KBM-7 (cell line): Measurements from ENCODE around the gene MED1.
A peak's percentile ranks its signal among the peaks of the same experiment; 100 is the strongest.
"Not testable (repeated sequence)": the region's sequence is repeated elsewhere in the genome, so short reads cannot be mapped to it uniquely, and the experiment has no call there.

Experiments used
- DNase-seq: peaks from one replicate; pipeline ENCODE4 v3.0.0-alpha.2; 2015
- in situ Hi-C: fragments of 300-500 bp; cut with MboI; formaldehyde crosslinking; loops from 2 replicates; pipeline ENCODE4 v1.14.3; 2020; ENCODE audit warnings: low sequenced_read_pairs, low pct_unique_long_range_greater_than_20kb, mixed read lengths

Gene MED1, protein sequence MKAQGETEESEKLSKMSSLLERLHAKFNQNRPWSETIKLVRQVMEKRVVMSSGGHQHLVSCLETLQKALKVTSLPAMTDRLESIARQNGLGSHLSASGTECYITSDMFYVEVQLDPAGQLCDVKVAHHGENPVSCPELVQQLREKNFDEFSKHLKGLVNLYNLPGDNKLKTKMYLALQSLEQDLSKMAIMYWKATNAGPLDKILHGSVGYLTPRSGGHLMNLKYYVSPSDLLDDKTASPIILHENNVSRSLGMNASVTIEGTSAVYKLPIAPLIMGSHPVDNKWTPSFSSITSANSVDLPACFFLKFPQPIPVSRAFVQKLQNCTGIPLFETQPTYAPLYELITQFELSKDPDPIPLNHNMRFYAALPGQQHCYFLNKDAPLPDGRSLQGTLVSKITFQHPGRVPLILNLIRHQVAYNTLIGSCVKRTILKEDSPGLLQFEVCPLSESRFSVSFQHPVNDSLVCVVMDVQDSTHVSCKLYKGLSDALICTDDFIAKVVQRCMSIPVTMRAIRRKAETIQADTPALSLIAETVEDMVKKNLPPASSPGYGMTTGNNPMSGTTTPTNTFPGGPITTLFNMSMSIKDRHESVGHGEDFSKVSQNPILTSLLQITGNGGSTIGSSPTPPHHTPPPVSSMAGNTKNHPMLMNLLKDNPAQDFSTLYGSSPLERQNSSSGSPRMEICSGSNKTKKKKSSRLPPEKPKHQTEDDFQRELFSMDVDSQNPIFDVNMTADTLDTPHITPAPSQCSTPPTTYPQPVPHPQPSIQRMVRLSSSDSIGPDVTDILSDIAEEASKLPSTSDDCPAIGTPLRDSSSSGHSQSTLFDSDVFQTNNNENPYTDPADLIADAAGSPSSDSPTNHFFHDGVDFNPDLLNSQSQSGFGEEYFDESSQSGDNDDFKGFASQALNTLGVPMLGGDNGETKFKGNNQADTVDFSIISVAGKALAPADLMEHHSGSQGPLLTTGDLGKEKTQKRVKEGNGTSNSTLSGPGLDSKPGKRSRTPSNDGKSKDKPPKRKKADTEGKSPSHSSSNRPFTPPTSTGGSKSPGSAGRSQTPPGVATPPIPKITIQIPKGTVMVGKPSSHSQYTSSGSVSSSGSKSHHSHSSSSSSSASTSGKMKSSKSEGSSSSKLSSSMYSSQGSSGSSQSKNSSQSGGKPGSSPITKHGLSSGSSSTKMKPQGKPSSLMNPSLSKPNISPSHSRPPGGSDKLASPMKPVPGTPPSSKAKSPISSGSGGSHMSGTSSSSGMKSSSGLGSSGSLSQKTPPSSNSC (N-terminal part only)

GRCh38 chr17:39450847-39451581 is at the start of gene MED1:
MED1 (minus strand) TSS chr17:39451263; CDS start chr17:39451062, 201 bp downstream.
- peak; percentile 99 for DNase-seq
- in situ Hi-C loops: no loop called here

GRCh38 chr17:39496921-39497320 is 45.9 kb upstream of the MED1 start:
- in situ Hi-C loops, DNase-seq: not testable (repeated sequence)

- in situ Hi-C loops: no loop called here
- no peak for DNase-seq
These were observed 36.9 kb upstream of the MED1 start for GRCh38 chr17:39487946-39488345.

DNA sequence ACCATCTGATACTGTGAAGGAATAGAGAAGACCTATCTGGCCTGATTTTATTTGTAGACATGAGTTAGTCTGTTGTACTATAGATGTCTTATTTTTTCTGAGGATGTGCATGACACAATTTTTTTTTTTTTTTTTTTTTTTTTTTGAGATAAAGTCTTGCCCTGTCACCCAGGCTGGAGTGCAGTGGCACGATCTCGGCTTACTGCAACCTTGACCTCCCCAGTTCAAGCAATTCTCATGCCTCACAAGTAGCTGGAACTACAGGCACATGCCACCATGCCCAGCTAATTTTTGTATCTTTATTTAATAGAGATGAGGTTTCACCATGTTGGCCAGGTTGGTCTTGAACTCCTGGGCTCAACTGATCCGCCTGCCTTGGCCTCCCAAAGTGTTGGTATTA is 36.4 kb upstream of the MED1 start:
- DNase-seq, in situ Hi-C loops: not testable (repeated sequence)

- in situ Hi-C loops: no loop called here
- no peak for DNase-seq
These were observed 35.2 kb upstream of the MED1 start for GRCh38 chr17:39486242-39486641.

DNA sequence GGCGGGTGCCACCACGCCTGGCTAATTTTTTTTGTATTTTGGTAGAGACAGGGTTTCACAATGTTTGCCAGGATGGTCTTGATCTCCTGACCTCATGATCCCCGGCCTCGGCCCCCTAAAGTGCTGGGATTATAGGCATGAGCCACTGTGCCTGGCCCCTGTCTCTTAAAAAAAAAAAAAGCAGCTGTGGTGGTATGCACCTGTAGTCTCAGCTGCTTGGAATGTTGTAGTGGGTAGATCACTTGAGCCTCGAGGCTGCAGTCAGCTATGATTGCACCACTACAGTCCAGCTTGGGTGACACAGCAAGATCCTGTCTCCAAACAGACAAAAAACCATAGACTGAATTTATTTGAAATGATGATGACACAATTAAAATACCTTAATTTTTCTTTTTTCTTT is 34.5 kb upstream of the MED1 start:
- in situ Hi-C loops: no loop called here

GRCh38 chr17:39484178-39484577 is 33.1 kb upstream of the MED1 start:
- no peak for DNase-seq
- in situ Hi-C loops: no loop called here

More for the DNA sequence above, 34.5 kb upstream of the MED1 start:
- no peak for DNase-seq

GRCh38 chr17:39483506-39483905 is 32.4 kb upstream of the MED1 start:
- in situ Hi-C loops: no loop called here

DNA sequence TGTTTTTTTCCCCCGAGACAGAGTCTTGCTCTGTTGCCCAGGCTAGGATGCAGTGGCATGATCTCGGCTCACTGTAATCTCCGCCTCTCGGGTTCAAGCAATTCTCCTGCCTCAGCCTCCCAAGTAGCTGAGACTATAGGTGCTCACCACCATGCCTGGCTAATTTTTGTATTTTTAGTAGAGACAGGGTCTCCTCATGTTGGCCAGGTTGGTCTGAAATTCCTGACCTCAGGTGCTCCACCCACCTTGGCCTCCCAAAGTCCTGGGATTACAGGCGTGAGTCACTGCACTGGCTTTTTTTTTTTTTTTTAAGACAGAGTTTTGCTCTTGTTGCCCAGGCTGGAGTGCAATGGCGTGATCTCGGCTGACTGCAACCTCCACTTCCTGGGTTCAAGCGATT is 28.6 kb upstream of the MED1 start:
- DNase-seq, in situ Hi-C loops: not testable (repeated sequence)

More at GRCh38 chr17:39483506-39483905, 32.4 kb upstream of the MED1 start:
- no peak for DNase-seq

DNA sequence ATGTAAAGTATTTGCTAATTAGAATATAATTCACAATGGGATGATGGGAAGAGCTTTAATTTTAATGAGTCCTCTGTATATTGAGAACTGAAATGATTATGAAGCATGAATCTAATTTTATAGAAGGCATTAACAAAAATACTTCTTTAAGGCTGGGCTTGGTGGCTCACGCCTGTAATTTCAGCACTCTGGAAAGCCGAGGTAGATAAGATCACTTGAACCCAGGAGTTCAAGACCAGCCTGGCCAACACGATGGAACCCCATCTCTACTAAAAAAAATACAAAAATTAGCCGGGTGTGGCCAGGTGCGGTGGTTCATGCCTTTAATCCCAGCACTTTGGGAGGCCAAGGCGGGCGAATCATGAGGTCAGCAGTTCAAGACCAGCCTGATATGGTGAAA is 22.2 kb upstream of the MED1 start:
- in situ Hi-C loops: no loop called here

DNA sequence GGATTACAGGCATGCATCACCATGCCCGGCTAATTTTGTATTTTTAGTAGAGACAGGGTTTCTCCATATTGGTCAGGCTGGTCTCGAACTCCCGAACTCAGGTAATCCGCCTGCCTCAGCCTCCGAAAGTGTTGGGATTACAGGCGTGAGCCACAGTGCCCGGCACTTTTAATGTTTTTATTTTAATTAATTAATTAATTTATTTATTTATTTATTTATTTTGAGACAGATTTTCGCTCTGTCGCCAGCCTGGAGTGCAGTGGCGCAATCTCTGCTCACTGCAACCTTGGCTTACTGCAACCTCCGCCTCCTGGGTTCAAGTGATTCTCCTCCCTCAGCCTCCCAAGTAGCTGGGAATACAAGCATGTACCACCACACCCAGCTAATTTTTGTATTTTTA is 17.5 kb upstream of the MED1 start:
- in situ Hi-C loops, DNase-seq: not testable (repeated sequence)

More for the DNA sequence above, 22.2 kb upstream of the MED1 start:
- no peak for DNase-seq

GRCh38 chr17:39464639-39465181 is 13.6 kb upstream of the MED1 start:
- DNase-seq, in situ Hi-C loops: not testable (repeated sequence)

DNA sequence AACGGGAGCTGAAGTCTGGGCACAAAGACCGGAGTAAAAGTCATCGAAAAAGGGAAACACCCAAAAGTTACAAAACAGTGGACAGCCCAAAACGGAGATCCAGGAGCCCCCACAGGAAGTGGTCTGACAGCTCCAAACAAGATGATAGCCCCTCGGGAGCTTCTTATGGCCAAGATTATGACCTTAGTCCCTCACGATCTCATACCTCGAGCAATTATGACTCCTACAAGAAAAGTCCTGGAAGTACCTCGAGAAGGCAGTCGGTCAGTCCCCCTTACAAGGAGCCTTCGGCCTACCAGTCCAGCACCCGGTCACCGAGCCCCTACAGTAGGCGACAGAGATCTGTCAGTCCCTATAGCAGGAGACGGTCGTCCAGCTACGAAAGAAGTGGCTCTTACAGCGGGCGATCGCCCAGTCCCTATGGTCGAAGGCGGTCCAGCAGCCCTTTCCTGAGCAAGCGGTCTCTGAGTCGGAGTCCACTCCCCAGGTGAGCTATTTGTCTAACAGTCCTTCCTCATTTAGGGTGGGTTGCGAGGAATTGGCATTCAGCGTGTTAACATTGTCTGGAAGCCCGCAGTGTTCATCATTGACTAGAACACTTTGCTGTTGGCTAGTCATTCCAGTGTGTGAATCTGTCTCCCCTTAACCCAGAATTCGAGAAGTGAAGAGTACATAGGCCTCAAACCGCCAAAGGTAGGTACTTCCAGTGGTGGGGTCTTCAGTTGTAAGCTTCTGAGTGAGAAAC is 11.7 kb upstream of the MED1 start:
- in situ Hi-C loops: no loop called here
- DNase-seq: peak; percentile 37

- in situ Hi-C loops: no loop called here
- peak; percentile 35 for DNase-seq
These were observed 11.0 kb upstream of the MED1 start for GRCh38 chr17:39461926-39462569.

DNA sequence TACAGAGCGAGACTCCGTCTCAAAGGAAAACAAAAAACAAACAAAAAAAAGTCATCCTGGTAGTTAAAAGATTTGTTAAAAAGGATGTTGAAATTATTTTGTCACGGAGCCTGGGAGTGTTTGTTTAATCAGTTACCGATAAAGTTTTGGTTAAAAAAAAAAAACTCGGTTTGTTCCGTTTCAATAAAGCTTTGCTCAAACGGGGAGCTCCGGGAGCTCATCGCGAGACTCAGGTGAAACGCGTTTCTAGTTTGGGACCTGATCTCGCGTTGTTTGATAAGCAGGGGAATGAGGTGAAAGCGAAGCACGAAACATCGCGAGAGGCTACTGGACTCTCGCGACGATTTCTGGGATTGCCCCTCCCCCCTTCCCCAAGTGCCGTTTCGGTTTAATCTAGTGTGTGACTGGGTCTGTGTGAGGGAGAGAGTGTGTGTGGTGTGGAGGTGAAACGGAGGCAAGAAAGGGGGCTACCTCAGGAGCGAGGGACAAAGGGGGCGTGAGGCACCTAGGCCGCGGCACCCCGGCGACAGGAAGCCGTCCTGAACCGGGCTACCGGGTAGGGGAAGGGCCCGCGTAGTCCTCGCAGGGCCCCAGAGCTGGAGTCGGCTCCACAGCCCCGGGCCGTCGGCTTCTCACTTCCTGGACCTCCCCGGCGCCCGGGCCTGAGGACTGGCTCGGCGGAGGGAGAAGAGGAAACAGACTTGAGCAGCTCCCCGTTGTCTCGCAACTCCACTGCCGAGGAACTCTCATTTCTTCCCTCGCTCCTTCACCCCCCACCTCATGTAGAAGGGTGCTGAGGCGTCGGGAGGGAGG is 10.3 kb upstream of the MED1 start, which contains the start of gene CDK12:
Gene CDK12, plus strand, starts transcription at position 374 of the 813 bp plus-strand sequence. CDS start 586 bp downstream, outside the sequence.
- peak; percentile 99 for DNase-seq
- in situ Hi-C loops: no loop called here

DNA sequence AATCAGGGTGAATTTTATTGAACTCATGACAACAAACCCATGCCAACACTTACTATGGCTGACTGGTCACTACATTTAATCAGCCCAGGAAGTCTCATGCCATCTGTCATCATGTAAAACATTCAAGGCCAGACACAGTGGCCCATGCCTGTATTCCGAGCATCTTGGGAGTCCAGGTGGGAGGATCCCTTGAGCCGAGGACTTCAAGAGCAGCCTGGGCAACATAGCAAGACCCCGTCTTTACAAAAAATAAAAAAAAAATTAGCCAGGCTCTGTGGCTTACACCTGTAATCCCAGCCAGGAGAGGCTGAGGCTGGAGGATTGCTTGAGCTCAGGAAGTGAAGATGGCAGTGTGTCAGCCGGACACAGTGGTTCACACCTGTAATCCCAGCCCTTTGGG is 4.9 kb upstream of the MED1 start:
- in situ Hi-C loops: no loop called here
- no peak for DNase-seq
